Ishikawa (cell line): ENCODE results near the gene ADGRG6.
A peak's percentile ranks its signal among the peaks of the same experiment; 100 is the strongest.

Experiments
- CEBPB ChIP-seq: IDR thresholded peaks from 2 replicates; pipeline ENCODE4 v1.6.1; 2012
- CREB1 ChIP-seq: IDR thresholded peaks from 2 replicates; pipeline ENCODE4 v1.6.1; 2012; ENCODE audit warnings: low read depth
- EGR1 ChIP-seq: IDR thresholded peaks from 2 replicates; pipeline ENCODE4 v1.6.1; 2012
- EP300 ChIP-seq: IDR thresholded peaks from 2 replicates; pipeline ENCODE4 v1.6.1; 2012; ENCODE audit warnings: borderline replicate concordance
- FOXM1 ChIP-seq: IDR thresholded peaks from 2 replicates; pipeline ENCODE4 v1.6.1; 2012; ENCODE audit warnings: low read depth, borderline replicate concordance
- NFIC ChIP-seq: IDR thresholded peaks from 2 replicates; pipeline ENCODE4 v1.6.1; 2012
- RAD21 ChIP-seq: IDR thresholded peaks from 2 replicates; pipeline ENCODE4 v1.6.1; 2012; ENCODE audit warnings: low read depth
- TAF1 ChIP-seq: IDR thresholded peaks from 2 replicates; pipeline ENCODE4 v1.6.1; 2012; ENCODE audit warnings: low read depth, mild to moderate bottlenecking
- TCF12 ChIP-seq: IDR thresholded peaks from 2 replicates; pipeline ENCODE4 v1.6.1; 2012; ENCODE audit warnings: low read depth
- TEAD4 ChIP-seq: IDR thresholded peaks from 2 replicates; pipeline ENCODE4 v1.6.1; 2012
- USF1 ChIP-seq: IDR thresholded peaks from 2 replicates; pipeline ENCODE4 v1.6.1; 2012
- YY1 ChIP-seq: IDR thresholded peaks from 2 replicates; pipeline ENCODE4 v1.6.1; 2012; ENCODE audit warnings: low read depth
- ZBTB7A ChIP-seq: IDR thresholded peaks from 2 replicates; pipeline ENCODE4 v1.6.1; 2012; ENCODE audit warnings: low read depth
- TF ChIP-seq, protein P1 (sequence below): IDR thresholded peaks from 2 replicates; pipeline ENCODE4 v1.6.1; 2012; ENCODE audit warnings: low read depth, mild to moderate bottlenecking
- TF ChIP-seq, protein P2 (sequence below): IDR thresholded peaks from 2 replicates; pipeline ENCODE4 v1.6.1; 2012

Gene ADGRG6

GRCh38 chr6:142367501-142368018, 65.8 kb downstream of the ADGRG6 start:
- TF ChIP-seq TAF1 (no peak), CEBPB (no peak), EGR1 (no peak), CREB1 (no peak), TCF12 (no peak), YY1 (no peak), TEAD4 (no peak), RAD21 (no peak), EP300 (no peak), USF1 (no peak), FOXM1 (no peak), ZBTB7A (no peak), NFIC (no peak)
- TF ChIP-seq, protein P1, sequence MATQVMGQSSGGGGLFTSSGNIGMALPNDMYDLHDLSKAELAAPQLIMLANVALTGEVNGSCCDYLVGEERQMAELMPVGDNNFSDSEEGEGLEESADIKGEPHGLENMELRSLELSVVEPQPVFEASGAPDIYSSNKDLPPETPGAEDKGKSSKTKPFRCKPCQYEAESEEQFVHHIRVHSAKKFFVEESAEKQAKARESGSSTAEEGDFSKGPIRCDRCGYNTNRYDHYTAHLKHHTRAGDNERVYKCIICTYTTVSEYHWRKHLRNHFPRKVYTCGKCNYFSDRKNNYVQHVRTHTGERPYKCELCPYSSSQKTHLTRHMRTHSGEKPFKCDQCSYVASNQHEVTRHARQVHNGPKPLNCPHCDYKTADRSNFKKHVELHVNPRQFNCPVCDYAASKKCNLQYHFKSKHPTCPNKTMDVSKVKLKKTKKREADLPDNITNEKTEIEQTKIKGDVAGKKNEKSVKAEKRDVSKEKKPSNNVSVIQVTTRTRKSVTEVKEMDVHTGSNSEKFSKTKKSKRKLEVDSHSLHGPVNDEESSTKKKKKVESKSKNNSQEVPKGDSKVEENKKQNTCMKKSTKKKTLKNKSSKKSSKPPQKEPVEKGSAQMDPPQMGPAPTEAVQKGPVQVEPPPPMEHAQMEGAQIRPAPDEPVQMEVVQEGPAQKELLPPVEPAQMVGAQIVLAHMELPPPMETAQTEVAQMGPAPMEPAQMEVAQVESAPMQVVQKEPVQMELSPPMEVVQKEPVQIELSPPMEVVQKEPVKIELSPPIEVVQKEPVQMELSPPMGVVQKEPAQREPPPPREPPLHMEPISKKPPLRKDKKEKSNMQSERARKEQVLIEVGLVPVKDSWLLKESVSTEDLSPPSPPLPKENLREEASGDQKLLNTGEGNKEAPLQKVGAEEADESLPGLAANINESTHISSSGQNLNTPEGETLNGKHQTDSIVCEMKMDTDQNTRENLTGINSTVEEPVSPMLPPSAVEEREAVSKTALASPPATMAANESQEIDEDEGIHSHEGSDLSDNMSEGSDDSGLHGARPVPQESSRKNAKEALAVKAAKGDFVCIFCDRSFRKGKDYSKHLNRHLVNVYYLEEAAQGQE = no peak
- TF ChIP-seq, protein P2, sequence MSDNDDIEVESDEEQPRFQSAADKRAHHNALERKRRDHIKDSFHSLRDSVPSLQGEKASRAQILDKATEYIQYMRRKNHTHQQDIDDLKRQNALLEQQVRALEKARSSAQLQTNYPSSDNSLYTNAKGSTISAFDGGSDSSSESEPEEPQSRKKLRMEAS = no peak

DNA sequence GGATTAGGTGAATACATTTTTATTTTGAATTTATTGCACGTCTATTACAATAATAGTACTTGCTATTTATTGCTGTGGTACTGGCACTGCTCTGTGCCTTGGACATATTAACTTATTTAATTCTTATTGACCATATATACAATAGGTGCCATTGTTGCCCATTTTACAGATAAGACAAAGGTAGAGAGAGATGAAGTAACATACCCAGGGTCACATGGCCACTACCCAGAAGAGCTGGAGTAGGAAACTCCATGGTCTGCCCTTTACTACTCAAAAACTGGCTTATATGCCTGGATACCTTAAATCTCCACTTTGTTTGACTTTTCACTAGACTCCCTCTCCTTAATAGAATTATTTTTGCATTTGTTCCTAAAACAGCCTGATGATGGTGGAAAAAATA, 67.5 kb downstream of the ADGRG6 start:
- no peak for TF ChIP-seq EP300
- TF ChIP-seq, protein P2 = no peak
- no peak for TF ChIP-seq USF1
- no peak for TF ChIP-seq YY1
- no peak for TF ChIP-seq ZBTB7A

- peak; percentile 55; the same call in 1 of the 2 replicates for TF ChIP-seq EP300
- peak; percentile 70 for TF ChIP-seq TEAD4
- no peak for TF ChIP-seq NFIC
- no peak for TF ChIP-seq USF1
- TF ChIP-seq YY1 = no peak
- no peak for TF ChIP-seq CREB1
- TF ChIP-seq TCF12 = peak; percentile 75; the same call in 1 of the 2 replicates
- TF ChIP-seq, protein P2 = peak; percentile 56; the same call in 1 of the 2 replicates
- no peak for TF ChIP-seq EGR1
Observed at GRCh38 chr6:142372348-142372747, 70.5 kb downstream of the ADGRG6 start.

DNA sequence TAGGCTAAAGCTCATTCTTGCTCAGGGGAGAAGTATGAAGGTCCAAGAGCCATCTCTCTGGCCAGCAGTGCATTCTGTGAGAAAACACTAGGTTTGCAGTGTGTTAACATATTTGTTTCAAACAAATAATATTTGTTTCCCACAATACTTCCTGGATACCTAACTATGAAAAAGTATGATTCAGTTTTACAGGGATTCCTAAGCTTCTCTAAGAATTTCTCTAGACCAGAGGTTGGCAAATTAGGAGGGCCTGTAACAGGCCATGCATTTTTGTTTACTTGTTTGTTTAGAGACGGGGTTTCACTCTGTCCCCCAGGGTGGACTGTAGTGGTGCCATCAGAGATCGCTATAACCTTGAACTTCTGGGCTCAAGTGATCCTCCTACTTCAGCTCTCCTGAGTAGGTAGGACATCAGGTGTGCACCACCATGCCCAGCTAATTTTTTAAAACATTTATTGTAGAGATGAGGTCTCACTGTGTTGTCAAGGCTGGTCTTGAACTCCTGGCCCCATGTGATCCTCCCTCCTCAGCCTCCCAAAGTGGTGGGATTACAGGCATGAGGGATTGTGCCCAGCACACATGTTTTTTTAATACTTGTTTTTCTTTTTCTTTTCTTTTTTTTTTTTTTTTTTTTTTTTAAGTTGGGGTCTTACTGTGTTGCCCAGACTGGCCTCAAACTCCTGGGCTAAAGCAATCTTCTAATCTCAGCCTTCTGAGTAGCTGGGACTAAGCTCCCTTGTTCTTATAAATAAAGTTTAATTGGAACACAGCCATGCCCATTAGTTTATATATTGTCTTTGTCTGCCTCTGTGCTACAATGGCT, 71.7 kb downstream of the ADGRG6 start:
- TF ChIP-seq NFIC = no peak
- TF ChIP-seq EGR1 = no peak

DNA sequence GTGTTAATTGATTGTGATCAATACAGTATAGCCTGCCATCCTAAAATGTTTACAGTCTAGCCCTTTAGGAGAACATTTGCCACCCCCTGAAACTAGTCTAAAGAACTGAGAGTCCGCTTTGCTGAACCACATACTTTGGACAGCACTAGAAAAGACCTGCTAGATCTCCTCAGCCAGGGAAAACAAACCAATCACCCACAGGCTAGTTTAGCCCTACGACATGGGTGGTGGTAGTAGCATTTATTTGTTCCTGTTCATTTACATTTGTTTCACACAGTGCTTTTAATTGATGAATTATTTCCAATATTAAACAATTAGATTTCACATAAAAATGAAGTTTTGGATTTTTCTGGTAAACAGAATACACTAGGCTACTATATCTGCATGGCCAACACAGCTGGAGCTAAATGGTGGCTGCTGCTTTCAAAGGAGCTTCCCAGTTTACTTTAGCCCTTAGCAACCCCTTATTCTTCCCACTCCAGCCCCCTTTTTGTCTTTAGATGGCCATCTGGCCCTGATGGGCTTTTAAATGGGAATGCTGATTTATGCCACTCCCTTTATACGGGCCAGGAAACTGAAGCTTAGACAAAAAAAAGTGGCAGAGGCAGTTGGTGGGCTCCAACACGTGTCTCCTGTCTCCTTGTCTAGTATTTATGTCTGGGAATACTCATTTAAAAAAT, 72.4 kb downstream of the ADGRG6 start:
- TF ChIP-seq CEBPB (no peak), CREB1 (no peak), USF1 (no peak), NFIC (no peak)

DNA sequence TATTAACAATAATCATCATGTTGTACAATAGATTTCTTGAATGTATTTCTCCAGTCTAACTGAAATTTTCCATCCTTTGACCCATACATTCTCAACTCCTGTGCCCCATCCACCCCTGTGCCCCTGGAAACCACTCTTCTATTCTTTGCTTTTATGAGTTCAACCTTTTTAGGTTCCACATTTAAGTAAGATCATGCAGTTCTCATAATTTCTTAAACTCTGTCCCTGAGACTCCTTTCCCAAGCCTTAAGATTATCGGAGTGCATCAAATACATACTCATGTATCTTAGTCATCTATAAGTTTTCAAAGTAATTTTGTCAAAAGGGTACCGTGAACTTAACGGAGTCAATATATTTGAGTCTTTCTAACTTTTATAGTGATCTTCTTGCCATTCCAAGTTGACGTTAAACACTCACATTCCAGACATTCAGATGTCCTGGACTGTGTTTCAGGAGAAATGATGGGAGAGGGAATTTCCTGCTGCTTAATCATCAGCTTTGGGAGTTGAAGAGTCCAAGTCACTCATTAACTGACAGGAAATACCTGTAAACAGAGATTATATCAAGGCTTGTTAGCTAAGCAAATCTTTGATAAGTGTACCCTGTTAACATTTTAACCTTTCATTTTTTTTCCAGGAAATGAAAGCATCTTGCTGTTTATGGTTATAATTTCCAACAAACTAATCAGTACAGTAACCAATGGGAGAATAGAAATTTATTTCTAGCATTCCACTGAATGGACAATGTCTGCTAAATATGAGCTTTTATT, 73.3 kb downstream of the ADGRG6 start:
- TF ChIP-seq TEAD4 = peak; percentile 85
- TF ChIP-seq CEBPB = no peak
- no peak for TF ChIP-seq CREB1
- TF ChIP-seq EP300 = peak; percentile 73; the same call in 1 of the 2 replicates
- TF ChIP-seq EGR1 = no peak
- TF ChIP-seq USF1 = no peak
- peak; percentile 27; the same call in 1 of the 2 replicates for TF ChIP-seq NFIC
- peak; percentile 84 for TF ChIP-seq FOXM1
- TF ChIP-seq RAD21 = no peak
- TF ChIP-seq, protein P1 = no peak
- no peak for TF ChIP-seq TAF1
- no peak for TF ChIP-seq ZBTB7A
- peak; percentile 74 for TF ChIP-seq TCF12
